HUDEP-2 (cell line): ENCODE results near the gene ME2.
A peak's percentile ranks its signal among the peaks of the same experiment; 100 is the strongest.
"Not testable (repeated sequence)": the region's sequence is repeated elsewhere in the genome, so short reads cannot be mapped to it uniquely, and the experiment has no call there.

Source experiments
- DNase-seq, 76 experiments: peaks; one replicate each; lab custom pipeline; 2025; ENCODE audit not compliant: unreplicated experiment in 76 of 76; lab: John Stamatoyannopoulos, UW

Gene ME2

GRCh38 chr18:50878345-50879301, at the start of gene ME2:
Gene ME2, plus strand, starts transcription at chr18:50879118. Its CDS starts 16,703 bp downstream, at chr18:50895821.
- peak in 75 of 76 experiments; percentile 12 to 95 (median 83) for DNase-seq

GRCh38 chr18:50829644-50830043, 49.3 kb upstream of the ME2 start:
- DNase-seq = no peak

GRCh38 chr18:50830544-50830943, 48.4 kb upstream of the ME2 start:
- DNase-seq = no peak

DNA sequence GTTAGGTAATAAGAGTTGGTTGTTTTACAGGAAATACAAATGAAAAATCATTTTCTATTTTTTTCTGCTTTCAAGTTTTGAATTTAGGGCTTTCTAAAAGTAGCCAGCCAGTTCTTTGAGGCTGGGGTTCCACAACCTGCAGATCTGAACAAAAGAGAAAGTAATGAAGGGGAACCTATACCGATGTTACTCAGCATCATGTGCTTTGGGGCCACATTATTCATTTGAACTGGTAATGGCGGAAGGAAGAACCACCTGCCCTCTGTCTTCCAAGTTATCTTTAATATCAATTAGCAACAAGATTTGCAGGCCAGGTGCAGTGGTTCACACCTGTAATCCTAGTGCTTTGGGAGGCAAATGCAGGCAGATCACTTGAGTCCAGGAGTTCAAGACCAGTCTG, 46.2 kb upstream of the ME2 start:
- no peak for DNase-seq

DNA sequence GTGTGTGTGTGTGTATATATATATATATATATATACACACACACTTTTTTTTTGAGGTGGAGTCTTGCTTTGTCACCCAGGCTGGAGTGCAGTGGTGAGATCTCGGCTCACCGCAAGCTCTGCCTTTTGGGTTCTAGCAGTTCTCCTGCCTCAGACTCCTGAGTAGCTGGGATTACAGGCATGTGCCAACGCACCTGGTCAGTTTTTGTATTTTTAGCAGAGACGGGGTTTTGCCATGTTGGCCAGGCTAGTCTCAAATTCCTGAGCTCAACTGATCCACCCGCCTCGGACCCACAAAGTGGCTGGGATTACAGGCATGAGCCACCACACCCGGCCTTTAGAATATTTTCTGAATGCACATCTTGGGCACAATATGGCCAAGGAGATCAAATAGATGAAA, 45.4 kb upstream of the ME2 start:
- not testable (repeated sequence) for DNase-seq

DNA sequence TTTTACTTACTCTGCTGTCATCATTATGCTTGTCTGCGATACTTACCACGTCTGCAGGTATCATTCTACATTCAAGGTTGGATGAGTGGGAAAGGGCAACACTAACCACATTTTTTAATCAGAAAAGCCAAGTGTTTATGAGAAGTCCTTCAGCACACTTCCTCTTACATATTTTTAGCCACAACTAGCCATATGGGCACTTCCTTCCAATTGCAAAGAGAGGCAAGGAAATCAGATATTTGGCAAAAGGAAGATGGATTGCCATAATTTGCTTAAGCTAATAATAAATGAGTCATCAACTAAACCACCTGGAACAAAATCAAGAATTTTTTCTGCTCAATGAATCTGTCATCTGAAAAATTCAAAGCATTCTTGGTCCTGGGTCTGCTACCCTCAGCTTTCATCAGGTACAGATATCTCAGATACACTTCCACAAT, 42.4 kb upstream of the ME2 start:
- no peak for DNase-seq

DNA sequence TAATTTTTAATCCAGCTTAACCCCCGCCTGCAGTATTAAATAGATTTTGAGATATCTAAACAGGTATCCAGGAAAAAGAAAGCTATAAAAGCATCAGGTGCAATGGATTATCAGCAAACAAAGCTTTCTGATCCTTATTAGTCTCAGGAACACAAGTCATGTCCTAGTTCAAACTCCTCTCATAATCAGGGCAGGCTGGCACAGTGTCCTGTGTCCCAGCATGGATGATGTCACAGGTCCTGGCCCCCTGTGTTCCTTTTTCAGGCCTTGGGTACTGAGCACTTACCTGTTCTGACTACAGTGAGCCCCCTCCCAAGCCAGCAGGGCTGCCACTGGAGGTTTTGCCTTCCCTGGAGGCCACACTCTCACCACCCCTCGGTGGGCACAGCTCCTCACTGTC, 39.6 kb upstream of the ME2 start:
- DNase-seq = no peak

DNA sequence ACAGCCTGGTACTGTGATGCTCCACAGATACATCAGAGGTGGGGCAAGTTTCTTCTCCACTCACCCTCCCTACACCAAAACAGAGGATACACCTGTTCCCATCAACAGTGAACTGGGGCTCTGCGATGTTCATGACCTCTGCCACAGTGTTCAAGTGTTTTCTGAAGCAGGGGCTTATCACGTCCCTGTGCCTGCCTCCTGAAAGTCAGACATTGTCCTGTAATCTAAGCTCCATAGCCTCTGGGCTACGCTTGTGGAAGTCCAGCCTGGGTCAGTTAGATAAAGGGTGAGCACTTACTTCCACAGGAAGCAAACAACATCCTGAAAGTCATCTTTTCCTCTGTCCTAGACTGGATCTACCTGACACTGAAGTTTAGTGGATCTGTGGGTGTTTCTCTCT, 38.9 kb upstream of the ME2 start:
- DNase-seq = peak in 3 of 76 experiments; percentile 18 to 48 (median 22)

DNA sequence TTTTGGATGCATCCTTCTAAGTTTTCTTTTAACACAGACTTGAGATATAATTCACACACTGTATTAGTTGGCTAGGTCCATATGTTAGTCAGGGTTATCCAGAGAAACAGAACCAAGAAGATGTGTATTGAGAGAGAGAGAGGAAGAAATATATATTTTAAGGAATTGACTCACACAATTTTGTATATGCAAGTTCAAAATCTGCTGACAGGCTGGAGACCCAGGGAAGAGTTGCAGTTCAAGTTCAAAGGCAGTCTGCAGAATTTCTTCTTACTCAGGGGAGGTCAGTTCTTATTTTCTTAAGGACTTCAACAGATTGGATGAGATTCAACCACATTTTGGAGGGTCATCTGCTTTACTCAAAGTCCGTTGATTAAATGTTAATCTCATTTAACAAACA, 36.1 kb upstream of the ME2 start:
- no peak for DNase-seq

DNA sequence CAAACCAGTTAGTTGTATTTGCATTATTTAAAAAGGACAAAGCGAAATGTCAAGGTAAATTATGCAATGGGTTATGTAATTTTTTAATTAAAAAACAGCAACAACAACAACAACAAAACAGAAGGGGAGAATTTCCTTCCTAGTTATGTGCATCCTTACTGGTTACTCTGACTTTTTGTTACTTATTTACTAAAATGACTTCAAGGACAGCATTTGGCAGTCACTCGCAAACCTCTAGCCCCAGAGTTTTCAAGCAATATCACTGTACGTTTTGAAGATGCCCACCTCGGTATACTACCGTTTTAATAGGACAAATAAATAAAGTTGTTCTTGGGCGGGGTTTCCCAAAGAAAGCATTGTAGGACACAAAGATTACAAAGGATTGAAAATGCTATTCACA, 34.4 kb upstream of the ME2 start:
- DNase-seq = no peak

DNA sequence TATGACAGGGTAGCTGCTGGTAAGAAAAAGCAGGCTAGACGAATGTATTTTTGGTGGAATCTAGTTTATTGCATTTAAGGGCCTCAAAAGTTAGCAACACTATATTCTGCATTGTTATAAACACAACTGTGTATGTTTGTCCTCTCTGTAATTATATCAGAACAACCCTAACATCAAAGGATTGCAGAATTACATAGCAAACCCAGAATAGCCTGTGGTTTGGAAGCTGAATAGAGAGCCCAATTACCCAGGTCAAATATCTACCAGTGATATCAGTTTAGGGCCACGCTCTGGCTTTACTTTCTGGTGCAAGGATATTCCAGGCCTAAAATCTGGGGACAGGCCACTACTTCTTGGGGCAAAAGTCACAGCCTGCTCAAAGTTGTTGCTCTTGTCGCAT, 34.0 kb upstream of the ME2 start:
- no peak for DNase-seq

DNA sequence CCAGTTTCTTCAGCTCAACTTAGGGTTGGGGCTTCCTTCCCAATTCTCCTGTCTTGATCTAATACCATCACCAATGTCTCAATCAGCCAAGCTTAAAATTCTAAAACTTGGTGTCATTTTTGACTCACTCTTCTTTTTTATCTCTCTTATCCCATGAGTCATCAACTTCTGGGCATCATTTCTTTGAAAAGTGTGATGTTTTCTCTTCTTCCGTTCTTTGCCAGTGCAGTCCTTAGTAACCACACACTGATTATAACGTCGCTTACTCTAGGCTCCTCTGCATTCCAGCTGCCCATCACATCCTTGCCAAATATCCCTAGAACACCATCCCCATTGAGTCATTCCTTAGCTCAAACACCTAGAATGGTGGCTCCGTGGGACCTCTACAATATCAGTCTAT, 31.7 kb upstream of the ME2 start:
- DNase-seq = peak in 1 of 76 experiments; percentile 9

DNA sequence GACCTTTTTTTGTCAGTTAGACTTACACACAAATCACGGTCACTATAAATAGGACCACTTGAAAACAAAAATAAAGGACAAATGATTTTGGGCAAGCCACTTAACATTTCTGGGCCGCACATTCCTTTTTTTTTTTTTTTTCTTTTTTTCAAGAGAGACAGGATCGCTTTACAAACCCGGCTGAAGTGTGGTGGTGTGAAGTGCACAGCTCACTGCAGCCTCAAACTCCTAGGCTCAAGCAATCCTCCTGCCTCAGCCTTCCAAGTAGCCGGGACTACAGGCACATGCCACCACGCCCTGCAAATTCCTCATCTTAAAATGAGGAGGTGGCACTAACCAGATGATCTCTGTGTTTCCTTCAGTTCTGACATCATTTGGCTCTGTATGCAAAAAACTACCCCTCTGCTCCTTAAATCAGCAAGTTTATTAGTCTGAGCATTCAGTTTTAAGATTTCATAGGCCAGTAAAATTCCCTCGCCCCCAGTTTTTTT, 30.8 kb upstream of the ME2 start:
- DNase-seq = no peak

DNA sequence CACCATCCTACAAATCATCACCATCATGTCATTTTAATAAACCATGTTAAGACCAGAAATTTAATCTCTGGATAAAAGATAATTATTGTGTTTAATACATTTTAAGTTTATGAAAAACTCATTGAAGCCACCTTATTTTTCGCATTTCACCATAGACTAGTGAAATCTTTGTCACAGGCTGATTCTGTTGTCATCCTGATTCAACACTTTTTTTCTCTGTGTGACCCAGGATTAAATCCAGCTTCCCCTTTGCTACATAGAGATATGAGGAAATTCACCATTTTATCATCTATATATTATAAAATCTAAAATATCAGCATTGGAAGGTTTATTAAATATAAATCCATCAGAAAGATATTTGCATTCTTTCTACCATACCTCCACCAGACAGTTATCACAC, 29.9 kb upstream of the ME2 start:
- no peak for DNase-seq

- DNase-seq = no peak
These were observed 29.5 kb upstream of the ME2 start for GRCh38 chr18:50849419-50849821.

DNA sequence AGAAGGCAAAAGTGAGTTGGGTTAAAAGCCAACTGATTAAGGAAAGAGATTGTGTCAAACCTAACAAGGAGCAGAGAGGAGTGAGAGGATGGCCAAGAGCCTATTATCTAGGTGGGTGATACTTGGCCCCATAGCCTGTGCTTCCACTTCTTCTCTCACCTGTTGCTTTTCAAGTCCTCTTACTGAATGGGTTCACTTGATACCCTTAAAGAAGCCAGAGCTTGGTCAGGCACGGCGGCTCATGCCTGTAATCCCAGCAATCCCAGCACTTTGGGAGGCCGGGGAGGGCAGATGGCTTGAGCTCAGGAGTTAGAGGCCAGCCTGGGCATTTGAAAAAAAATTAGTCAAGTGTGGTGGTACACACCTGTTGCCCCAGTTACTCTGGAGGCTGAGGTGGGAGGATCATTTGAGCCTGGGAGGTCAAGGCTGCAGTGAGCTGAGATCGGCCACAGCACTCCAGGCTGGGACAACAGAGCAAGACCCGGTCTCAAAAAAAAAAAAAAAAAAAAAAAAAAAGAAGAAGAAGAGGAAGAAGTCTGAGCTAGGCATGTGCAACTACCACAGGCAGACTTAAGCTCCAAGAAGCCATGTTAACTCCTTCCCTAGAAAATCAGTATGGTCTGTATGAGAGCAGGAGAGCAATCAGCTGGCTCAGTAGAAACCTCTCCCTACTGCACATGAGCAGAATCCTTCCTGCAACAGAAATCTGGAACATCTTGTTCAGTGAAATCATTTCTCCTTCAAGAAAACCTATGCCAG, 28.4 kb upstream of the ME2 start:
- DNase-seq = no peak

GRCh38 chr18:50853863-50854271, 25.1 kb upstream of the ME2 start:
- DNase-seq = no peak

GRCh38 chr18:50855976-50856757, 22.8 kb upstream of the ME2 start:
- no peak for DNase-seq

DNA sequence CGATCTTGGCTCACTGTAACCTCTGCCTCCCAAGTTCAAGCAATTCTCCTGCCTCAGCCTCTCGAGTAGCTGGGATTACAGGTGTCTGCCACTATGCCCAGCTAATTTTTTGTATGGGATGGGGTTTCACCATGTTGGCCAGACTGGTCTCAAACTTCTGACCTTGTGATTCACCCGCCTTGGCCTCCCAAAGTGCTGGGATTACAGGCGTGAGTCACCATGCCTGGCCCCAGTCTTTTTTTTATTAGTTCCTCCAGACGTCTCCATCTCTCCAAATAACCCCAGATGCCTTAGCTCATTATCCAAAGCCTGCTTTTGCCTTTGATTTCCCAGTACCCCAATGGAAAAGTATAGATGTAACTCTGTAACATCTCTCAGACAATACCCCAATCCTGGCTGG, 21.8 kb upstream of the ME2 start:
- not testable (repeated sequence) for DNase-seq

- no peak for DNase-seq
These were observed 21.2 kb upstream of the ME2 start for GRCh38 chr18:50857694-50858093.
